NT2/D1 (cell line): Measurements from ENCODE around the gene PTPRK.

Experiments
- DNase-seq: peaks from one replicate; pipeline ENCODE4 v3.0.0-alpha.2; 2011; ENCODE audit warnings: low read depth, low spot score
- H3K27me3 ChIP-seq: 2 replicates; pipeline ENCODE4 v1.6.0; 2011; ENCODE audit warnings: mild to moderate bottlenecking; ENCODE audit not compliant: insufficient read length, insufficient read depth
- H3K36me3 ChIP-seq: 2 replicates; pipeline ENCODE4 v1.6.1; 2011; ENCODE audit warnings: mild to moderate bottlenecking, low read length, mixed read lengths; ENCODE audit not compliant: insufficient read depth, insufficient read length
- H3K4me1 ChIP-seq: 2 replicates; pipeline ENCODE4 v1.5.1; 2011; ENCODE audit not compliant: insufficient read depth, insufficient read length
- H3K4me3 ChIP-seq: 2 replicates; pipeline ENCODE4 v1.5.1; 2011; ENCODE audit warnings: low read depth; ENCODE audit not compliant: insufficient read length
- H3K9ac ChIP-seq: 2 replicates; pipeline ENCODE4 v1.6.0; 2011; ENCODE audit warnings: low read depth; ENCODE audit not compliant: insufficient read length
- H3K9me3 ChIP-seq: 2 replicates; pipeline ENCODE4 v1.5.1; 2011; ENCODE audit warnings: mild to moderate bottlenecking, low read length; ENCODE audit not compliant: insufficient read depth
- SUZ12 ChIP-seq: IDR thresholded peaks from 2 replicates; pipeline ENCODE4 v1.6.1; 2011; ENCODE audit not compliant: insufficient read length, insufficient read depth; ENCODE audit errors: extremely low read depth
- YY1 ChIP-seq: IDR thresholded peaks from 2 replicates; pipeline ENCODE4 v1.6.1; 2011; ENCODE audit not compliant: insufficient read length, insufficient read depth
- ZNF274 ChIP-seq: IDR thresholded peaks from 2 replicates; pipeline ENCODE4 v1.6.1; 2011; ENCODE audit warnings: mild to moderate bottlenecking, low read depth, low read length

The PTPRK gene

DNA sequence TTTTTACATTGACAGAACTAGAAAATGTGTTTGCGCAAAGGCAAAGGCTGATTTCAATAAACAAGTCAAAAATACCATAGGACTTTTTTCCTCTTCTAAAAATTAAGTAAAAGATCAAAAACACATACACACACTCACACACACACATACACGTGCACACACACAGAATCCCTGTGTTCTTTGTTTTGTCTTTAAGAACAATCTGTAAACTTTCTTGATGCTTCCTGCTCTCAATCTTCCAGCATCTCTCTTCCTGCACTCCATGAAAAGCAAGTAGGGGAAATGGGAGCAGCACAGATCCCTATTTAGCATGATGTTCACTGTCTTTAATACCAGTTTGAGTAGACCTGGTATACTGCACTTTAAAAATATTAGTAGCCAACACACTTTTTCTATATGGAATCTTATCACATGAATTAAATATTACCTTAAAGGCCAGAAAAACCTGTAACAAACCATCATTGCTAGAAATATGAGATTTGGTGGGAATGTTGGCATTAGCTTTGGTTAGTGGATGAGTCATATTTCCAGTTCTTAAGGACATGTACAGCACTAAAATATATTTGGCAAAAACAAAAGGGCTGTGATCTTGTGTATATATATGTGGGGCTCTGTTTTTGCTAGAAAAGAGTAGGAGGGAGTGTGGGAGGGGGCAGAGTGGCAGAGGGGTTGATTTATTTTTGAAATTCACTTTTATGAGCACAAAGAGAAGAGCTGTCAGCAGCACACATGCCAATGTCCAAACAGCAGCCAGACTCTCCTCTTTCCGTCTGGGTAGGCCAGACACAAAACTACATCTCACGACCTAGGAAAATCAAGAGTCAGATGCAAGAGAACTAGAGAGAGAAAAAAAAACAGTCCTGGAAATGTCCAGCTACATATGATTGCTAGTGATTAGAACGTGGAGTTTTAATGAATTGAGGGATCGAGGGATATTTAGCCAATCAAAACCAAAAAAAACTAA, 4.6 kb downstream of the PTPRK start:
- H3K4me1 ChIP-seq = no peaks in the 10 kb centered on the region
- H3K27me3 ChIP-seq = no peaks in the 10 kb centered on the region
- no peak for TF ChIP-seq ZNF274
- no peak for TF ChIP-seq YY1
- no peak for TF ChIP-seq SUZ12
- no peaks in the 10 kb centered on the region for H3K9me3 ChIP-seq
- DNase-seq = no peak
- no peak overlapping the region for H3K4me3 ChIP-seq
- H3K36me3 ChIP-seq = no peaks in the 10 kb centered on the region
- no peak overlapping the region for H3K9ac ChIP-seq

GRCh38 chr6:128513878-128514277, 6.5 kb downstream of the PTPRK start:
- Histone ChIP-seq H3K4me3 (no peak overlapping the region), H3K9me3 (no peaks in the 10 kb centered on the region), H3K4me1 (no peaks in the 10 kb centered on the region), H3K9ac (no peak overlapping the region), H3K27me3 (no peaks in the 10 kb centered on the region), H3K36me3 (no peaks in the 10 kb centered on the region)
- TF ChIP-seq ZNF274 (no peak), YY1 (no peak), SUZ12 (no peak)
- no peak for DNase-seq

- TF ChIP-seq SUZ12 (no peak), ZNF274 (no peak), YY1 (no peak)
- DNase-seq = no peak
- Histone ChIP-seq H3K27me3 (no peaks in the 10 kb centered on the region), H3K4me1 (no peaks in the 10 kb centered on the region), H3K9ac (no peak overlapping the region), H3K4me3 (no peak overlapping the region), H3K9me3 (no peaks in the 10 kb centered on the region), H3K36me3 (no peaks in the 10 kb centered on the region)
Observed at GRCh38 chr6:128512296-128512695, 8.1 kb downstream of the PTPRK start.

DNA sequence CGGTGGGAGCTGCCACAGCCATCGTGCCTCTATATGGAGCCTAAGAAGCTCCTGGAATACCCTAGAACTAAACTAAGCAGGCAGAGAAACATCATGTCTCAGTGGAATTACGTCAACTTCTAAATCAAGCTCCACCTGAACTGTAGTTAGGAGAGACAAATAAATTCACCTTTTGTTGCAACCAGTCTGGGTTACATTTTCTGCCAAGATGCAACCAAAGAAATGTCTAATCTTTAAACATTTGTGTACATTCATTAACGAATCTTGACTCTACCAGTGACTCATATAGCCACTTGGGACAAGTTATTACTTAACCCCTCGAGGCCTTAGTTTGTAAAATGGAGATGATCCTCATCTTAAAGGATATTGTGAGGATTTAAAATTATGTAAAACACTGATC, 8.9 kb downstream of the PTPRK start:
- TF ChIP-seq ZNF274 (no peak), SUZ12 (no peak), YY1 (no peak)
- Histone ChIP-seq H3K4me1 (no peaks in the 10 kb centered on the region), H3K9ac (no peak overlapping the region), H3K36me3 (no peaks in the 10 kb centered on the region), H3K27me3 (no peaks in the 10 kb centered on the region), H3K9me3 (no peaks in the 10 kb centered on the region), H3K4me3 (no peak overlapping the region)
- DNase-seq = no peak

DNA sequence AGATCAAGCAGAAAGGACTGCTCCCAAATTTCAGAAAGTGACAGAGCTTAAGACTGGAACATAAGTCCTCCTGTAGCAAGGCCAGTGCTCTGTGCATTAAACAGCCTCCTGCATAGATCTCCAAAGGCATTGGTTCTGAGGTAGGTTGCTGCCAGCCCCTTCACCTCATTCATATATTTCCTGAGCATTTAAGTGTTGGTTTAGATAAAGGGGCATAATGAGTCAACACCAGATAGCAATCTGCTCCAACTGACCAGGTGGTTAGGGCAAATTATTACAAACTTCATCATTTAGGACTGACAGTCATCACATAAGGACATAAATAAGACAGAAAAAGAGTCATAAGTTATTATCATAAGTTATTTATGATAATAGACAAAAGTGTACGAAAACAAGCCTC, 10.7 kb downstream of the PTPRK start:
- DNase-seq = no peak
- TF ChIP-seq ZNF274 (no peak), SUZ12 (no peak), YY1 (no peak)
- H3K4me1 ChIP-seq = no peaks in the 10 kb centered on the region
- no peak overlapping the region for H3K9ac ChIP-seq
- H3K9me3 ChIP-seq = no peaks in the 10 kb centered on the region
- H3K4me3 ChIP-seq = no peak overlapping the region
- no peaks in the 10 kb centered on the region for H3K27me3 ChIP-seq
- H3K36me3 ChIP-seq = no peaks in the 10 kb centered on the region

- Histone ChIP-seq H3K4me1 (no peaks in the 10 kb centered on the region), H3K9me3 (no peaks in the 10 kb centered on the region), H3K9ac (no peak overlapping the region), H3K4me3 (no peak overlapping the region), H3K27me3 (no peaks in the 10 kb centered on the region), H3K36me3 (no peaks in the 10 kb centered on the region)
- no peak for DNase-seq
- no peak for TF ChIP-seq YY1
- no peak for TF ChIP-seq ZNF274
- no peak for TF ChIP-seq SUZ12
Observed at GRCh38 chr6:128508588-128509296, 11.7 kb downstream of the PTPRK start.
